GM13977 (cell line): ENCODE data around the gene CDC42BPA.

Experiments
- DNase-seq: peaks from one replicate; pipeline ENCODE4 v3.0.0; 2012; ENCODE audit warnings: low spot score
- in situ Hi-C: fragments of 300-500 bp; cut with MboI; formaldehyde crosslinking; loops from one replicate; pipeline ENCODE4 v1.12.0; 2022; ENCODE audit warnings: low sequenced_read_pairs, low pct_unique_long_range_greater_than_20kb, mixed read lengths, inconsistent platforms; ENCODE audit not compliant: unreplicated experiment
- TF ChIP-seq, protein P1 (sequence below): IDR thresholded peaks from 2 replicates; pipeline ENCODE4 v1.5.1; 2012; ENCODE audit warnings: mild to moderate bottlenecking, control low read depth; ENCODE audit not compliant: insufficient read depth; ENCODE audit errors: extremely low read depth, missing control alignments

CDC42BPA gene

DNA sequence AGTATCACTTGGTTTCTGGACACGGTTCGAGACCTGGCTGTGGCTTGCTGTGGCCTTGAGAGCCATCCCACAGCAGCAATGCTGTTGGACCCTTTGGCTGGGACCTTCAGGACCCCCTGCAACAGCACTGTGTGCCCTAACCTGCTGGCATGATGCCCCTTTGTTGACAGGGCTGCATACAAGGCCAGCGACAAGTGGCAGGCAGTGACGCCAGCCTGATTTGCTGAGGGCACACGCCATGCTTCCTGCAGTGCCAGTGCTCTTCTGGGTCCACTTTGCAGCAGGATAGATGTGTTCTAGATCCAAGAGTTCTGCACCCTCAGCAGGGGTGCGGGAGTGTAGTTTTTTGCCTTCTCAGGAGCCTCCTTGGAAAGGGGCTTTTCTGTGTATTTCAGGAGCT is 345.4 kb downstream of the CDC42BPA start:
- no peak for DNase-seq
- in situ Hi-C loops: no loop called here
- TF ChIP-seq, protein P1, sequence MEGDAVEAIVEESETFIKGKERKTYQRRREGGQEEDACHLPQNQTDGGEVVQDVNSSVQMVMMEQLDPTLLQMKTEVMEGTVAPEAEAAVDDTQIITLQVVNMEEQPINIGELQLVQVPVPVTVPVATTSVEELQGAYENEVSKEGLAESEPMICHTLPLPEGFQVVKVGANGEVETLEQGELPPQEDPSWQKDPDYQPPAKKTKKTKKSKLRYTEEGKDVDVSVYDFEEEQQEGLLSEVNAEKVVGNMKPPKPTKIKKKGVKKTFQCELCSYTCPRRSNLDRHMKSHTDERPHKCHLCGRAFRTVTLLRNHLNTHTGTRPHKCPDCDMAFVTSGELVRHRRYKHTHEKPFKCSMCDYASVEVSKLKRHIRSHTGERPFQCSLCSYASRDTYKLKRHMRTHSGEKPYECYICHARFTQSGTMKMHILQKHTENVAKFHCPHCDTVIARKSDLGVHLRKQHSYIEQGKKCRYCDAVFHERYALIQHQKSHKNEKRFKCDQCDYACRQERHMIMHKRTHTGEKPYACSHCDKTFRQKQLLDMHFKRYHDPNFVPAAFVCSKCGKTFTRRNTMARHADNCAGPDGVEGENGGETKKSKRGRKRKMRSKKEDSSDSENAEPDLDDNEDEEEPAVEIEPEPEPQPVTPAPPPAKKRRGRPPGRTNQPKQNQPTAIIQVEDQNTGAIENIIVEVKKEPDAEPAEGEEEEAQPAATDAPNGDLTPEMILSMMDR: no peak

DNA sequence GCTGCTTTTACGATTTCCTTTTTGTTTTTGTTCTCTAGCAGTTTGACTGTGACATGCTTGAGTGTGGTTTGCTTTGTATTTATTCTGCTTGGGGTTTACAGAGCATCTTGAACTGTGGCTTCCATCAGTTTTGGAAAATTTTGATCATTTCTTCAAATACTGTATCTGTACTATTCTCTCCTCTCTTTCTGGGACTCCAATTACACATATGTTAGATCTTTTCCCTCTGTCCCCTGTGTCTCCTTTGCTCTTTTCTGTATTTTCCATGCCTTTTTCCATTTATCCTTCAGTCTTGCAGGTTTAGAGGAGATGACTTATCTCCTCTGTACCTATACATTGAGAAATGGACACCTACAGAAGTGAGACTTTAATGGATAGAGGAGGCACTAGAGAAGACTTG is 346.5 kb downstream of the CDC42BPA start:
- TF ChIP-seq, protein P1: no peak
- DNase-seq: no peak
- in situ Hi-C loops: no loop called here

DNA sequence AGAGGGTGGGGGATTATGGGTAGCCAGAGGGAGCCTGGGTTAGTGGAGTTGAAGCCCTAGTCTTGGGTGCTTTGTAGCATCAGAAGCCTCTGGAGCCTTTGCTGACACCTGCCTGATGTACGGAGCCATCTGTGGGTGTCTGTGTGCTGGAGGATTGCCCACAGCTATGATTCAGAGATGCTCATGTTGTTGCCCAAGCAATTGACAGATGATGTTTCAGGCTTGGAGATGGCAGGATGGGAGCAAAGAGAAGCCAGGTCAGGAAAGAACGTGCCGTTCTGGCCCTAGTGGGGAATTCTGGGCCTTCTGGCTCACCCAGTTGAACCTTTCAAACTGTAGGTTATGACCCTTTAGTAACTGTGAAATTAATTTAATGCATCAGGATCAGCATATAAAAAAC is 350.6 kb downstream of the CDC42BPA start:
- in situ Hi-C loops: no loop called here

DNA sequence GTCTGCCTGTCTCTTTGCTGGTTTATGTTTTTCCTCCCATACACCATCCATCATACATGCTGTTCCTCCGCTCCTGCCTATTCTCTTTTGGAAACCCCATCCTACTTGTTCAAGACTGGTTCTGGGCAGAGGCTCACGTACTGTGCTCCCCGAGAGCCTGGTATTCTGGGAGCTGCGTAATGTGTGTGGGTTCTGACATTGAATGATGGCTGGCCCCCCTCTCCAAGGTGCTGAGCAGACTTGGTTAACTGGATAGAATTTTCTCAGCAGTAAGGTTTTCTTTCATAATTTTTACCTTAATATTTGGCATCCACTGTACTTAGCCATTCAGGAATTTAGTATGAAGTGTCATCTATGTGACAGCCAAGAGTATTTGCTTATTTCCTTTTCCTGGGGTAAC is 351.6 kb downstream of the CDC42BPA start:
- TF ChIP-seq, protein P1: no peak
- in situ Hi-C loops: no loop called here
- no peak for DNase-seq

More for the DNA sequence above, 350.6 kb downstream of the CDC42BPA start:
- TF ChIP-seq, protein P1: no peak
- DNase-seq: no peak

DNA sequence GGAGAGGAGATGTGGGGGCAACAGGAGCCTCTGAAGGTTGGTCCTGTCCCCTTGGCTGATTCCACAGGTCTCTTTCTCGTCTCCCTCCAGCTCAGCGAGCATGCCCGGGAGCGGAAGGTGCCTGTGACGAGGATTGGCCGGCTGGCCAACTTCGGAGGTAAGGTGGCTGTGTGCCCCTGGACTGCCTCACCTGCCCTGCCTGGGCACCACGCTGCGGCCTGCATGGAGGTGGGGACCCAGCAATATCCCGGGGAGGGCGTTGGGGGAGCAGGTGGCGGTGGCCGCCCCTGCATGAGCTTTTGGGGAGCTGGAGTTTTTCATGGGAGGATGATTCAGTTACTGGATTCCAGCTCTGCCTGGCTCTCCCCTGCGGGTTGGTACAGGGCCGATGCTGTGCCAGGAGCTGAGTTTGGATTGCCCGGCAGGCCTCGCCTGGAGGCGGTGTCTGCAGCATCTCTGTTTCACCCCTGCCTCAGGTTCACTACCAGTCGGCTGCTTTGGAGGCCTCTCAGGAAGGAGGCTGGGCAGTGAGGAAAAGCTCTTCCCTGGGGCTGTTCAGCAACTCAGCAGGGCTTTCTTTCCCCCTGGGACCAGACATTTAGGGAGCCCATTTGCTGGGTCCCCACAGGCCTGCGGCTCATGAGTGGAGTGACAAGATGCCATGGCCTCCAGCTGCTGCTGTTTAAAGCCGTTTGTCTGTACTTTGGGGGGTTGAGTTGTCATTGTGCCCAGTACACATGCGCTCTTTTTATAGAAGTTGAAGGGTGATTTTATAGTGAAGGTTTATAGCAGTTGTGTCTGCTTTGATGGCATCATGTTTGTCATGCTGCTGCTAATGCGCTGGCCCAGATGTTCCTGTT is 352.5 kb downstream of the CDC42BPA start:
- in situ Hi-C loops: no loop called here
- TF ChIP-seq, protein P1: no peak
- no peak for DNase-seq

DNA sequence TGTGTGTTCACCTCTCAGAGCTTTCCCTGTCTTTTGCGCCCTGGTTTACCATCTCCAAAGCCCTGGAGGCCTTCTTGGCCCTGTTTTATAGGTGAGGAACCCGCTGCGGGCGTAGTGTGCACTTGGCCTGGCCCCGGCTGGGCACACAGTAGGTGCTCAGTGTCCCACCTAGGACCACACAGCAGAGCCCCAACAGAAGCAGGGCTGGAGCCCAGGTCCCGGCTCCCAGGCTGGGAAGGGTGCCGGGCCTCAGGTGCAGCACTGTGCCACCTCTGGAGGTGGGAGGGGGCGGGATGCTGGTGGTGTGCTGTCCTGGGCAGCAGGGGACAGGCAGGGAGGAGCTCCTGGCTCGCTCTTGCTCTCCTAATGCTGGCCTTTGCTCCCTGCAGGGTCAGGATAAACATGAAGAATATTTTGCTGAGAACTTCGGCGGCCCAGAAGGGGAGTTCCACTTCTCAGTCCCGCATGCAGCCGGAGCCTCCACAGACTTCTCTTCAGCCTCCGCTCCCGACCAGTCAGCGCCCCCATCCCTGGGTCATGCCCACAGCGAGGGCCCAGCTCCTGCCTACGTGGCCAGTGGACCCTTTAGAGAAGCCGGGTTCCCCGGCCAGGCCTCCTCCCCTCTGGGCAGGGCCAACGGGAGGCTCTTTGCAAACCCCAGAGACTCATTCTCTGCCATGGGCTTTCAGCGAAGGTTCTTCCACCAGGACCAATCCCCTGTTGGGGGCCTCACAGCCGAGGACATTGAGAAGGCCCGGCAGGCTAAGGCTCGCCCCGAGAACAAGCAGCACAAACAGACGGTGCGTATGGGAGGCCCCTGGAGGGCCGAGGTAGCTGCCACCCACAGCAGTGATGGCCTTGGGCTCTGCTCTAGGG is 353.4 kb downstream of the CDC42BPA start:
- no peak for DNase-seq
- in situ Hi-C loops: no loop called here
- TF ChIP-seq, protein P1: no peak
